ENCODE data around the gene YBX1.
"Not testable (repeated sequence)": the region's sequence is repeated elsewhere in the genome, so short reads cannot be mapped to it uniquely, and the experiment has no call there.

The YBX1 gene

GRCh38 chr1:42713293-42713692 lies 31.1 kb downstream of the YBX1 start:
- Histone ChIP-seq H3K27ac (ENCODE audit: low read length) (no peak overlapping the region), H3F3A (ENCODE audit: insufficient read depth, low read length) (0 out of 2 replicates have a peak, but pooled peaks cover 3% of the 10 kb centered on the region), H2AFZ (ENCODE audit: low read length) (no peak overlapping the region), H3K4me3 (ENCODE audit: low read length) (no peak overlapping the region), H4K20me1 (ENCODE audit: insufficient read depth, low read length) (no peaks in the 10 kb centered on the region), H3K4me1 (ENCODE audit: low read length) (no peaks in the 10 kb centered on the region), H3K36me3 (replicated peaks; ENCODE audit: insufficient read depth, low read length) (no peaks in the 10 kb centered on the region), H3K27me3 (replicated peaks; ENCODE audit: insufficient read depth, low read length) (no peaks in the 10 kb centered on the region), H3K4me2 (ENCODE audit: low read depth, low read length) (no peak overlapping the region), H3K79me2 (ENCODE audit: low read length) (peaks cover 42% of the 10 kb centered on the region), H3K9ac (ENCODE audit: low read length) (no peak overlapping the region), H3K9me3 (replicated peaks; ENCODE audit: insufficient read depth, low read length) (no peaks in the 10 kb centered on the region), H3K9me2 (replicated peaks; ENCODE audit: insufficient read depth, low read length) (no peaks in the 10 kb centered on the region)
- DNase-seq = no peak
- TF ChIP-seq, protein P1, sequence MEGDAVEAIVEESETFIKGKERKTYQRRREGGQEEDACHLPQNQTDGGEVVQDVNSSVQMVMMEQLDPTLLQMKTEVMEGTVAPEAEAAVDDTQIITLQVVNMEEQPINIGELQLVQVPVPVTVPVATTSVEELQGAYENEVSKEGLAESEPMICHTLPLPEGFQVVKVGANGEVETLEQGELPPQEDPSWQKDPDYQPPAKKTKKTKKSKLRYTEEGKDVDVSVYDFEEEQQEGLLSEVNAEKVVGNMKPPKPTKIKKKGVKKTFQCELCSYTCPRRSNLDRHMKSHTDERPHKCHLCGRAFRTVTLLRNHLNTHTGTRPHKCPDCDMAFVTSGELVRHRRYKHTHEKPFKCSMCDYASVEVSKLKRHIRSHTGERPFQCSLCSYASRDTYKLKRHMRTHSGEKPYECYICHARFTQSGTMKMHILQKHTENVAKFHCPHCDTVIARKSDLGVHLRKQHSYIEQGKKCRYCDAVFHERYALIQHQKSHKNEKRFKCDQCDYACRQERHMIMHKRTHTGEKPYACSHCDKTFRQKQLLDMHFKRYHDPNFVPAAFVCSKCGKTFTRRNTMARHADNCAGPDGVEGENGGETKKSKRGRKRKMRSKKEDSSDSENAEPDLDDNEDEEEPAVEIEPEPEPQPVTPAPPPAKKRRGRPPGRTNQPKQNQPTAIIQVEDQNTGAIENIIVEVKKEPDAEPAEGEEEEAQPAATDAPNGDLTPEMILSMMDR (IDR thresholded peaks at IDR 0.05; ENCODE audit: low read length) = no peak
- TF ChIP-seq EZH2phosphoT487 (IDR thresholded peaks at IDR 0.05; ENCODE audit: low read length) (no peak), EZH2 (optimal IDR thresholded peaks at IDR 0.05; ENCODE audit: low read depth, low read length) (no peak)

DNA sequence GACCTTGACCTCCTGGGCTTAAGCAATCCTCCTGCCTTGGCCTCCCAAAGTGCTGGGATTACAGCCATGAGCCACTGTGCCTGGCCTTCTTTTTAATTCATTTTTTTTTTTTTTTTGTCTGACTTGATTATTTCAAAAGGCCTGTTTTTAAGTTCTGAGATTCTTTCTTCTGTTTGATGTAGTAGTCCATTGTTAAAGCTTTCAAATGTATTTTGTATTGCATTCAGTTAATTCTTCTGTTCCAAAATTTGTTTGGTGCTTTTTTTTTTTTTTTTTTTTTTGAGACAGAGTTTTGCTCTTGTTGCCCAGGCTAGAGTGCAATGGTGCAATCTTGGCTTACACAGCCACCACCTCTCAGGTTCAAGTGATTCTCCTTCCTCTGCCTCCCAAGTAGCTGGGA lies 32.2 kb downstream of the YBX1 start:
- H3K4me1 ChIP-seq (ENCODE audit: low read length); H3K9me3 ChIP-seq (replicated peaks; ENCODE audit: insufficient read depth, low read length); H4K20me1 ChIP-seq (ENCODE audit: insufficient read depth, low read length); H3K9me2 ChIP-seq (replicated peaks; ENCODE audit: insufficient read depth, low read length); H3K27ac ChIP-seq (ENCODE audit: low read length); DNase-seq; H3F3A ChIP-seq (ENCODE audit: insufficient read depth, low read length); H3K9ac ChIP-seq (ENCODE audit: low read length); H3K4me2 ChIP-seq (ENCODE audit: low read depth, low read length); H3K36me3 ChIP-seq (replicated peaks; ENCODE audit: insufficient read depth, low read length); H3K4me3 ChIP-seq (ENCODE audit: low read length); H3K27me3 ChIP-seq (replicated peaks; ENCODE audit: insufficient read depth, low read length); H2AFZ ChIP-seq (ENCODE audit: low read length): not testable (repeated sequence)
- H3K79me2 ChIP-seq (ENCODE audit: low read length) = peaks cover 38% of the 10 kb centered on the region

- Histone ChIP-seq H3K27ac (ENCODE audit: low read length) (no peak overlapping the region), H3K9me2 (replicated peaks; ENCODE audit: insufficient read depth, low read length) (no peaks in the 10 kb centered on the region), H3K36me3 (replicated peaks; ENCODE audit: insufficient read depth, low read length) (no peaks in the 10 kb centered on the region), H3K79me2 (ENCODE audit: low read length) (no peaks in the 10 kb centered on the region), H4K20me1 (ENCODE audit: insufficient read depth, low read length) (no peaks in the 10 kb centered on the region), H3K4me2 (ENCODE audit: low read depth, low read length) (no peak overlapping the region), H3K9ac (ENCODE audit: low read length) (no peak overlapping the region), H3K27me3 (replicated peaks; ENCODE audit: insufficient read depth, low read length) (no peaks in the 10 kb centered on the region), H3K4me3 (ENCODE audit: low read length) (no peak overlapping the region), H3F3A (ENCODE audit: insufficient read depth, low read length) (peaks cover 3% of the 10 kb centered on the region; the same call in 1 of the 2 replicates), H2AFZ (ENCODE audit: low read length) (no peak overlapping the region), H3K9me3 (replicated peaks; ENCODE audit: insufficient read depth, low read length) (no peaks in the 10 kb centered on the region), H3K4me1 (ENCODE audit: low read length) (no peaks in the 10 kb centered on the region)
- TF ChIP-seq EZH2phosphoT487 (IDR thresholded peaks at IDR 0.05; ENCODE audit: low read length) (no peak), EZH2 (optimal IDR thresholded peaks at IDR 0.05; ENCODE audit: low read depth, low read length) (no peak)
- TF ChIP-seq, protein P1 (IDR thresholded peaks at IDR 0.05; ENCODE audit: low read length) = no peak
- no peak for DNase-seq
Measured at GRCh38 chr1:42720868-42721267, 38.6 kb downstream of the YBX1 start.

- no peaks in the 10 kb centered on the region for H3K27me3 ChIP-seq (replicated peaks; ENCODE audit: insufficient read depth, low read length)
- DNase-seq = no peak
- no peak overlapping the region for H3K4me2 ChIP-seq (ENCODE audit: low read depth, low read length)
- no peak overlapping the region for H2AFZ ChIP-seq (ENCODE audit: low read length)
- no peak overlapping the region for H3K9ac ChIP-seq (ENCODE audit: low read length)
- H4K20me1 ChIP-seq (ENCODE audit: insufficient read depth, low read length) = no peaks in the 10 kb centered on the region
- no peak overlapping the region for H3K4me3 ChIP-seq (ENCODE audit: low read length)
- no peak overlapping the region for H3K27ac ChIP-seq (ENCODE audit: low read length)
- H3K4me1 ChIP-seq (ENCODE audit: low read length) = no peaks in the 10 kb centered on the region
- H3K9me3 ChIP-seq (replicated peaks; ENCODE audit: insufficient read depth, low read length) = no peaks in the 10 kb centered on the region
- H3F3A ChIP-seq (ENCODE audit: insufficient read depth, low read length) = peaks cover 3% of the 10 kb centered on the region; the same call in 1 of the 2 replicates
- H3K79me2 ChIP-seq (ENCODE audit: low read length) = no peaks in the 10 kb centered on the region
- no peaks in the 10 kb centered on the region for H3K9me2 ChIP-seq (replicated peaks; ENCODE audit: insufficient read depth, low read length)
- no peaks in the 10 kb centered on the region for H3K36me3 ChIP-seq (replicated peaks; ENCODE audit: insufficient read depth, low read length)
- TF ChIP-seq, protein P1 (IDR thresholded peaks at IDR 0.05; ENCODE audit: low read length) = no peak
- TF ChIP-seq EZH2phosphoT487 (IDR thresholded peaks at IDR 0.05; ENCODE audit: low read length) (no peak), EZH2 (optimal IDR thresholded peaks at IDR 0.05; ENCODE audit: low read depth, low read length) (no peak)
Measured at GRCh38 chr1:42721926-42722325, 39.7 kb downstream of the YBX1 start.

DNA sequence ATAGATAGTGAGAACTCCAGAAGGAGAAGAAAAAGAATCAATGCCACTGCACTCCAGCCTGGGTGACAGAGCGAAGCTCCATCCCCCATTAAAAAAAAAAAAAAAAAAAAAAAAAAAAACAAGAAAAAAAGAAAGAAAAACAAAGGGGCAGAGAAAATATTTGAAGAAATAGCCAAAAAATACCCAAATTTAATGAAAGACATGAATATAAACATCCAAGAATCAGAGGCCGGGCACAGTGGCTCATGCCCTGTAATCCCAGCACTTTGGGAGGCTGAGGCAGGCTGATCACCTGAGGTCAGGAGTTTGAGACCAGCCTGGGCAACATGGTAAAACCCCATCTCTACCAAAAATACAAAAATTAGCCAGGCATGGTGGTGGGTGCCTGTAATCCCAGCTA lies 40.2 kb downstream of the YBX1 start:
- not testable (repeated sequence) for H3F3A ChIP-seq (ENCODE audit: insufficient read depth, low read length); H3K27ac ChIP-seq (ENCODE audit: low read length); H3K9me2 ChIP-seq (replicated peaks; ENCODE audit: insufficient read depth, low read length); H3K9ac ChIP-seq (ENCODE audit: low read length); H3K27me3 ChIP-seq (replicated peaks; ENCODE audit: insufficient read depth, low read length); H4K20me1 ChIP-seq (ENCODE audit: insufficient read depth, low read length); H3K4me2 ChIP-seq (ENCODE audit: low read depth, low read length); DNase-seq; H3K9me3 ChIP-seq (replicated peaks; ENCODE audit: insufficient read depth, low read length); H2AFZ ChIP-seq (ENCODE audit: low read length); H3K4me3 ChIP-seq (ENCODE audit: low read length); H3K36me3 ChIP-seq (replicated peaks; ENCODE audit: insufficient read depth, low read length); H3K4me1 ChIP-seq (ENCODE audit: low read length); H3K79me2 ChIP-seq (ENCODE audit: low read length)

All from MM.1S (cell line).